OCI-LY7 (cell line): ENCODE data around the gene P2RX6. TPM values are rescaled to one million over a fixed set of nuclear protein-coding genes. Genes with fewer than 3 reads are reported as not detected.

Experiments used
- BruUV-seq: library from RNA; stranded (reverse); fragments of 400-500 nt; replicated peaks from 2 replicates; lab custom pipeline; 2021; lab: Mats Ljungman, UMichigan
- CTCF ChIA-PET: fragments of 300-600 bp; sonication (Branson Sonifier 250); formaldehyde crosslinking; loops from one replicate; lab custom pipeline; 2022; ENCODE audit warnings: antibody characterized with exemption; ENCODE audit not compliant: unreplicated experiment; lab: Charles Lee
- POLR2A ChIA-PET: fragments of 300-600 bp; sonication (Branson Sonifier 250); formaldehyde crosslinking; loops from one replicate; lab custom pipeline; 2022; ENCODE audit warnings: antibody characterized with exemption; lab: Charles Lee
- DNase-seq: peaks from one replicate; pipeline ENCODE4 v3.0.0-alpha.2; 2015; ENCODE audit warnings: low spot score
- H2AFZ ChIP-seq: fragments of 200-600 bp; sonication (generic), shearing (Covaris generic); 2 replicates; pipeline ENCODE4 v1.6.1; 2014; ENCODE audit warnings: mild to moderate bottlenecking, antibody characterized with exemption, low read length, moderate library complexity
- H3K27ac ChIP-seq: fragments of 200-600 bp; sonication (generic); 2 replicates; pipeline ENCODE4 v1.5.1; 2014; ENCODE audit warnings: mixed run types, low read depth, mild to moderate bottlenecking, moderate library complexity, low read length, inconsistent platforms; ENCODE audit not compliant: poor library complexity, severe bottlenecking
- H3K36me3 ChIP-seq: fragments of 200-600 bp; sonication (generic); 2 replicates; pipeline ENCODE4 v1.6.1; 2014; ENCODE audit warnings: mild to moderate bottlenecking, antibody characterized with exemption, low read length, moderate library complexity, mixed read lengths; ENCODE audit not compliant: insufficient read depth
- H3K4me1 ChIP-seq: fragments of 200-600 bp; sonication (generic); 2 replicates; pipeline ENCODE4 v1.5.1; 2014; ENCODE audit warnings: mild to moderate bottlenecking, low read length; ENCODE audit not compliant: insufficient read depth, poor library complexity, severe bottlenecking
- H3K4me2 ChIP-seq: fragments of 200-600 bp; sonication (generic); 2 replicates; pipeline ENCODE4 v1.6.1; 2014; ENCODE audit warnings: mild to moderate bottlenecking, low read length
- H3K4me3 ChIP-seq: fragments of 200-600 bp; sonication (generic); 2 replicates; pipeline ENCODE4 v1.5.1; 2014; ENCODE audit warnings: mild to moderate bottlenecking, low read depth, low read length; ENCODE audit not compliant: poor library complexity, severe bottlenecking
- H3K79me2 ChIP-seq: fragments of 200-600 bp; sonication (generic); 2 replicates; pipeline ENCODE4 v1.6.1; 2016; ENCODE audit warnings: low read depth, mild to moderate bottlenecking, low read length, moderate library complexity, mixed read lengths; ENCODE audit not compliant: insufficient read depth
- H3K9me2 ChIP-seq: fragments of 200-600 bp; sonication (generic); 2 replicates; pipeline ENCODE4 v1.6.1; 2016; ENCODE audit warnings: mild to moderate bottlenecking, low read length, mixed read lengths; ENCODE audit not compliant: insufficient read depth
- H3K9me3 ChIP-seq: fragments of 200-600 bp; sonication (generic); 2 replicates; pipeline ENCODE4 v1.6.1; 2014; ENCODE audit warnings: mild to moderate bottlenecking, mixed run types, low read length, mixed read lengths
- H4K20me1 ChIP-seq: fragments of 200-600 bp; sonication (generic); 2 replicates; pipeline ENCODE4 v1.6.1; 2014; ENCODE audit warnings: mild to moderate bottlenecking, antibody characterized with exemption, low read length, moderate library complexity, mixed read lengths; ENCODE audit not compliant: insufficient read depth
- CTCF ChIP-seq: fragments of 200-600 bp; sonication (generic); conservative IDR thresholded peaks from 2 replicates; pipeline ENCODE4 v1.5.1; 2014; ENCODE audit warnings: mild to moderate bottlenecking, antibody characterized with exemption, low read length, moderate library complexity, mixed read lengths
- EZH2phosphoT487 ChIP-seq: fragments of 200-600 bp; sonication (generic); IDR thresholded peaks from 2 replicates; pipeline ENCODE4 v1.6.1; 2018; ENCODE audit warnings: low read depth, borderline replicate concordance, mild to moderate bottlenecking, mixed run types, antibody characterized with exemption, low read length, moderate library complexity, mixed read lengths
- intact Hi-C: fragments of 100-400 bp; cut with micrococcal nuclease; formaldehyde crosslinking; loops from one replicate; pipeline ENCODE4 v1.10.0; 2022; ENCODE audit not compliant: unreplicated experiment
- total RNA-seq, 2 experiments: library from RNA; depleted of rRNA in 1 of 2; stranded (reverse); fragments of >200 nt in 1 of 2; shearing (Covaris generic) in 1 of 2; gene quantifications; 2 replicates each; pipeline ENCODE4 v1.2.3, GENCODE V29; 2014 to 2022

P2RX6 gene
- total RNA-seq, 2 experiments from 2014 or later = 0.06 to 0.32 TPM

GRCh38 chr22:21014202-21014725 is 701 bp upstream of the P2RX6 start:
- ChIA-PET POLR2A (no interaction called here), CTCF (no interaction called here)
- Histone ChIP-seq H2AFZ (peak overlapping the region; percentile 77), H3K4me1 (peaks cover 15% of the 10 kb centered on the region), H3K36me3 (no peaks in the 10 kb centered on the region), H3K27ac (no peak overlapping the region), H3K4me2 (peak overlapping the region; percentile 77), H3K9me3 (no peaks in the 10 kb centered on the region), H4K20me1 (no peaks in the 10 kb centered on the region), H3K4me3 (peak overlapping the region; percentile 68), H3K79me2 (no peaks in the 10 kb centered on the region), H3K9me2 (no peaks in the 10 kb centered on the region)
- intact Hi-C loops = no loop called here
- TF ChIP-seq CTCF (no peak), EZH2phosphoT487 (no peak)
- peak; percentile 83 for DNase-seq
- BruUV-seq = no TSS peak

GRCh38 chr22:21015466-21016006 is 571 bp downstream of the P2RX6 start:
- no peak for DNase-seq
- no peaks in the 10 kb centered on the region for H3K36me3 ChIP-seq
- no peaks in the 10 kb centered on the region for H4K20me1 ChIP-seq
- intact Hi-C loops = no loop called here
- H2AFZ ChIP-seq = no peak overlapping the region
- POLR2A ChIA-PET = interaction anchor here (0.9 kb wide), 1 partner anchor 11 kb away, joined by 3 read pairs; no protein-coding TSS in a partner anchor
- H3K4me2 ChIP-seq = no peak overlapping the region
- CTCF ChIA-PET = interaction anchor here (0.6 kb wide), 1 partner anchor 40 kb away, joined by 3 read pairs; no protein-coding TSS in a partner anchor
- H3K4me3 ChIP-seq = no peak overlapping the region
- no peaks in the 10 kb centered on the region for H3K9me2 ChIP-seq
- TF ChIP-seq EZH2phosphoT487 (no peak), CTCF (no peak)
- peaks cover 15% of the 10 kb centered on the region for H3K4me1 ChIP-seq
- BruUV-seq = no TSS peak
- no peaks in the 10 kb centered on the region for H3K79me2 ChIP-seq
- no peak overlapping the region for H3K27ac ChIP-seq
- H3K9me3 ChIP-seq = no peaks in the 10 kb centered on the region
